Activated CD8-positive, alpha-beta memory T cell treated with anti-CD3 and anti-CD28 coated beads, Interleukin-2, amount 50 U/mL, for 24 hours (primary cell): ENCODE results near the gene NFAT5.
"Not testable (repeated sequence)": the region's sequence is repeated elsewhere in the genome, so short reads cannot be mapped to it uniquely, and the experiment has no call there.

Experiments
- DNase-seq: peaks from one replicate; pipeline ENCODE4 v3.0.0-alpha.2; 2020; ENCODE audit errors: extremely low read depth

NFAT5 gene

GRCh38 chr16:69565671-69566239 is at the start of gene NFAT5:
Gene NFAT5, plus strand, starts transcription at chr16:69565966. Its CDS starts 336 bp downstream, at chr16:69566302.
- peak; percentile 70 for DNase-seq

GRCh38 chr16:69517914-69518313 is 47.9 kb upstream of the NFAT5 start:
- DNase-seq, result not testable (repeated sequence)

GRCh38 chr16:69520413-69520799 is 45.4 kb upstream of the NFAT5 start:
- no peak for DNase-seq

- no peak for DNase-seq
These were observed 44.8 kb upstream of the NFAT5 start for GRCh38 chr16:69520800-69521602.

GRCh38 chr16:69522041-69522578 is 43.7 kb upstream of the NFAT5 start:
- DNase-seq, result no peak

- DNase-seq, result no peak
These were observed 42.9 kb upstream of the NFAT5 start for GRCh38 chr16:69522732-69523404.

GRCh38 chr16:69523566-69524305 is 42.0 kb upstream of the NFAT5 start:
- no peak for DNase-seq

- DNase-seq, result no peak
These were observed 38.7 kb upstream of the NFAT5 start for GRCh38 chr16:69526831-69527655.

- DNase-seq, result no peak
These were observed 33.8 kb upstream of the NFAT5 start for GRCh38 chr16:69531988-69532387.

- DNase-seq, result no peak
These were observed 32.9 kb upstream of the NFAT5 start for GRCh38 chr16:69532641-69533455.

- no peak for DNase-seq
These were observed 31.0 kb upstream of the NFAT5 start for GRCh38 chr16:69534720-69535119.

- no peak for DNase-seq
These were observed 30.4 kb upstream of the NFAT5 start for GRCh38 chr16:69535123-69536050.

- no peak for DNase-seq
These were observed 28.1 kb upstream of the NFAT5 start for GRCh38 chr16:69537706-69538080.

- no peak for DNase-seq
These were observed 27.0 kb upstream of the NFAT5 start for GRCh38 chr16:69538808-69539207.

GRCh38 chr16:69542974-69543373 is 22.8 kb upstream of the NFAT5 start:
- DNase-seq, result no peak

- no peak for DNase-seq
These were observed 21.7 kb upstream of the NFAT5 start for GRCh38 chr16:69544088-69544487.

GRCh38 chr16:69546663-69547062 is 19.1 kb upstream of the NFAT5 start:
- DNase-seq, result not testable (repeated sequence)

GRCh38 chr16:69553332-69553731 is 12.4 kb upstream of the NFAT5 start:
- DNase-seq, result no peak

- no peak for DNase-seq
These were observed 11.3 kb upstream of the NFAT5 start for GRCh38 chr16:69554495-69554894.
